ENCODE measurements around the gene PPM1H. TPM values are rescaled to one million over a fixed set of nuclear protein-coding genes. Genes with fewer than 3 reads are reported as not detected.

The PPM1H gene
- total RNA-seq, 1 donor from 2014 or later = not detected

DNA sequence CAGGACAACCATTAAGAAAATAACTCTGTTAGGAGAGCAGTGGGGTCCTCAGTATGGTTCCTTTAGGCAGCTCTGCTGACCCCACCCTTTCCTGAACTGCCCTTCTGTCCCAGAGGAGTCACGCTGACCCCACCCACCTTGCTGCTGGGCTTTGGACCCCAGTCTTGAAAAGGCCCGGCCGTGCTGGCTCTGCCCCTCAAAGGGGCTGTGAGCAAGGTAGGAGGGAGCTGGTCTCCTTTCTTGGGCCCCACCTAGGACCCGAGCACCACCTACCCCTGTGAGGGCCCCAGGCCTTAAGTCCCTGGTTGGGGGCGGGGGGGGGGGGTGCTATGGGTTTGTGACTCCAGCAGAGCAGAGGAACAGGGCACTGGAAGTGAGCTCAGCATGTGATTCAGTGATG, 297.3 kb downstream of the PPM1H start:
- no peak overlapping the region for H3K4me3 Mint-ChIP-seq
- intact Hi-C loops (cut with micrococcal nuclease) = no loop called here

DNA sequence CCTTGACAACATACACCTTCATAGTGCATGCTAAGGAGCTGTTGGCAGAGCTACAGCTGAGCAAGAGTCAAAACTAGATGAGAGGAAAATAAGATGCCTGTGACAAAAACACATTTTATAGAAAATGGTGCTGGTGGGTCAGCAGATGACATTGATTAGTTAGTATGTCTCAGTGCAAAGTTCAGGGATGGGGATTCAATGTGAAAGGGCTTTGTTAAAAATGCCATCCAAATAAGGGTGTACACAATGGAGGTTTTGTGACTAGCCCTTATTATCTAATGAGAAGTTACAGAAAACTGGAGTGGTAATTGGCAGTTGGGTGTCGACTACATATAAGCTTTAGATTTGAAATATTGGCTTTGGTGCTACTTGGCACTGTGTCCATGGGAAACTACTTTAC, 299.3 kb downstream of the PPM1H start:
- no peak for DNase-seq (ENCODE audit: low spot score)
- Mint-ChIP-seq H3K27me3 (ENCODE audit: insufficient read depth) (peaks cover 57% of the 10 kb centered on the region), H3K4me1 (ENCODE audit: low read depth) (peaks cover 5% of the 10 kb centered on the region), H3K36me3 (ENCODE audit: low read depth) (peaks cover 1% of the 10 kb centered on the region), H3K9me3 (no peaks in the 10 kb centered on the region), H3K27ac (no peak overlapping the region), H3K4me3 (no peak overlapping the region)
- intact Hi-C loops (cut with micrococcal nuclease) = no loop called here

More for the DNA sequence above, 297.3 kb downstream of the PPM1H start:
- Mint-ChIP-seq H3K36me3 (ENCODE audit: low read depth) (no peaks in the 10 kb centered on the region), H3K27me3 (ENCODE audit: insufficient read depth) (peaks cover 40% of the 10 kb centered on the region), H3K9me3 (no peaks in the 10 kb centered on the region), H3K4me1 (ENCODE audit: low read depth) (peaks cover 17% of the 10 kb centered on the region), H3K27ac (no peak overlapping the region)
- DNase-seq (ENCODE audit: low spot score) = no peak

DNA sequence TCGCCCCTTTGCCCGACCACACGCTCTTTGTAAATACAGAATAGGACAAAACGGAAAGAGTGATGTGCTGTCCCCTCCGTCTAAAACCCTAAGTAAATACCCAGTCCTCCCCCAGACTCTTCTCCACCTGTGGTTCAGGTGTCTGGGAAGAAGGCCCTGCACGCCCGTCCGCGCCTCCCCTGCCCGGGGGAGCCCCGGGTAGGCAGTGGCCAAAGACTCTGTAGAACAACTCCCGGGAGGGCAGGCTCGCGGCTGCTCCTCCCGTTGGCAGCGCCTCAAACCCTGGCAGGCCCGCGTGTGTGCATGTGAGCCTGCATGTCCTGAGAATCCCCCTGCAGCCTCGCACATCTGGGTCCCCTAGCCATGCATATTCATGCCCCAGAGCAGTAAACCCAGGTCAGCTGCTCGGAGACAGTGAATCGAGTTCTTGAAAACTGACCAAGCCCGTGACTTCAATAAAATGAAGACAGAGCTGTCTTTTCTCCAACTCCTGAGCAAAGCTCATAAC, 302.5 kb downstream of the PPM1H start:
- Mint-ChIP-seq H3K9me3 (no peaks in the 10 kb centered on the region), H3K27ac (no peak overlapping the region), H3K4me1 (ENCODE audit: low read depth) (no peaks in the 10 kb centered on the region), H3K27me3 (ENCODE audit: insufficient read depth) (peaks cover 82% of the 10 kb centered on the region), H3K4me3 (peak overlapping the region; percentile 72), H3K36me3 (ENCODE audit: low read depth) (peaks cover 1% of the 10 kb centered on the region)
- intact Hi-C loops (cut with micrococcal nuclease) = loop anchor here (1.0 kb wide), 1 partner anchor 8 kb away; no protein-coding TSS in a partner anchor
- DNase-seq (ENCODE audit: low spot score) = no peak

DNA sequence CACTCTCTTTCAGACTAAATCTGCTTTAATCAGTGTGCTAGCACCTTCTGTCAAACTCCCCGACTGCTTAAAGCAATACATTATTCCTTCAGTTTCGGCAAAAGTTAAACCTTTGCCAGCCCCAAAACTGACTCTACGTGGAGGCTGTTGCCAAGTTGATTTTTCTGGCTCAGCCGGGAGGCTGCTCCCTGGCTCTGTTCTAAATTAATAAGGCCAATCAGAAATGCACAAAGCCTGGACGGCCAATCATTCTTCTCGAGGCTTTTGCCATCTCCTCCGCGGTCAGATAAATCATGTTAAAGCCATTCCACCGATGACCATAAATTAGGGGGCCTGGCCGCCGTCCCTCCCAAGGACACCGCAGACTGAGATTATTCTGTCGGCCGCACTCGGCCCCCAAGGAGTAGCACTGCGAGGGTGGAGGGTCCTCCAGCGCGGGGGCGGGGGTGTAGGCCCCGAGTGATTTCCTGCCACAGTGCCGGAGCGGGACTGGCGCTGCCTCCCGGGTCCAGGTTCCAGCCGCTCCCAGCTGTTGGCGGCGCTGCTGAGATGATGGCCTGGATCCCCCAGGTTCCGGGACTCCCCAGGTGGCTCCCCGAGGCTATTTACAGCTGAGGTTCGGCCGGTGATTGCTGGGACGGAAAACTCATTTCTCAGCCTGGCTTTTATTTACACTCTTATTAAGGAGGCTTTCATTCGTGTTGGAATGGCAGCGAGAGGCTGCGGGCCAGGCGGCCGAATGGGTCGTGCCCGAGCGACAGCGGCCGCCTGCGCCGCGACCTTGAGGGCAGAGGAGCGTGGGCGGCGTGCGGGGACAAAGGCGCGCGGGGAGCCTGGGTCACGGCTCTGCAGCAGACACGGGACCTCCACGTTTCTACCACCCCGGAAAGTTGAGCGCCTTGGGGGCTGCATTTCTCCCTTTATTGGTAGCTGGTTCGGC, 303.2 kb downstream of the PPM1H start:
- Mint-ChIP-seq H3K4me3 (peak overlapping the region; percentile 72), H3K4me1 (ENCODE audit: low read depth) (no peaks in the 10 kb centered on the region), H3K27ac (no peak overlapping the region), H3K9me3 (no peaks in the 10 kb centered on the region), H3K36me3 (ENCODE audit: low read depth) (peaks cover 1% of the 10 kb centered on the region), H3K27me3 (ENCODE audit: insufficient read depth) (peaks cover 81% of the 10 kb centered on the region)
- intact Hi-C loops (cut with micrococcal nuclease) = loop anchor here (1.0 to 2.0 kb wide), 2 partner anchors 9 to 27 kb away; no protein-coding TSS in a partner anchor
- no peak for DNase-seq (ENCODE audit: low spot score)

DNA sequence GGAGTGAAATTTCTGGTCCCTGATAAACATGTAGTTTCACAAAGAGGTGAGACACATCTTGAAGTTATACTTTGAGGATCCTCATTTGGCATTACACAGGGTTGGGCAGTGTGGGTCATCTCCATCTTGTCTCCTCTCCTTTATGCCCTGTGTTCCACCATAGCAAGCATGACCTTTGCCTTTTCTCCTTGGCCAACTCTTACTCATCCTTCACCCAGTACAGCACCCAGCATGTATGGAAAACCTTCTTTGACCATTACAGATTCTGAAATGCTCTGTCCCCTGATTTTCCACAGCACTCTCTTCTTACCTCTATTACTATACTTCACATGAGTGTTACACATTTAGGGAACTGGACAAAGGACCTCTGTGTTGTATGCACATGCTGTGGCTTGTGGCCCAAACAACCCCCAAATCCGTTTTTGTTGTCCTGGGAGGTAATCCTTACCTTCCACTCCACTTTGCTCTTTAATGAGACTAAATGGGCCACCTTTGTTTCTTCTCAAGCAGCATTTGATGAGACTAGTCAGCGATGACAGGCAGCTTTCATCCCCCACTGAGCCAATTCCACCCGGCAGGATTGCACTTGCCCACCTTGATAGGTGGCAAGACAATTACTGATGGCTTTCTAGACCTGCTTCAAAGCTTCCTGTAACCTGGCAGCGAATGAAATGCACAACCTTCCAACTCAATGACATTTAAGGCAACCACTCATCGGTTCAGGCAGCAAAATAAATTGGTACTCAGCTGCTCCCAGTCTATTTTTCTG, 304.8 kb downstream of the PPM1H start:
- Mint-ChIP-seq H3K9me3 (no peaks in the 10 kb centered on the region), H3K36me3 (ENCODE audit: low read depth) (peaks cover 1% of the 10 kb centered on the region), H3K4me3 (no peak overlapping the region), H3K27ac (no peak overlapping the region), H3K27me3 (ENCODE audit: insufficient read depth) (peaks cover 78% of the 10 kb centered on the region), H3K4me1 (ENCODE audit: low read depth) (no peaks in the 10 kb centered on the region)
- intact Hi-C loops (cut with micrococcal nuclease) = loop anchor here (2.0 kb wide), 1 partner anchor 25 kb away; no protein-coding TSS in a partner anchor
- DNase-seq (ENCODE audit: low spot score) = no peak

DNA sequence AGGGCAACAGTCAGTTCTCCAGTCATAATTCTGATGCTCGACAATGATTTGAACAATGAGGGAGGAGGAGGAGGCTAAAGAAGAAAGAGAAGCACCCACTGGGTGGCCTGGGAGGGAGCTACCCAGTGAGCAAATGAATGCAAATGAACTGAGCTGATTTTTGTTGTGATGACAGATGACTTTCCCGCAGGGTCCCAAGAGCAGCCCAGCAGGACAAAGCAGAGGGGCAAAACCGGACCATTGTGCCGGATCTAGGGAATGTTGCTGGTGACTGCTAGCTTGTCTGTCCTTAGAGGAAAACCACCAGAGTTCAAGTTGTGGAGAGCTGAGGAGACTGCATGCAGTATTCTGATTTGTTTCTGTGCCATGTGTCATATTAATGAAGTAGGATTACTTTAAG, 305.5 kb downstream of the PPM1H start:
- Mint-ChIP-seq H3K9me3 (no peaks in the 10 kb centered on the region), H3K27ac (no peak overlapping the region), H3K36me3 (ENCODE audit: low read depth) (peaks cover 1% of the 10 kb centered on the region), H3K4me1 (ENCODE audit: low read depth) (no peaks in the 10 kb centered on the region), H3K27me3 (ENCODE audit: insufficient read depth) (peaks cover 71% of the 10 kb centered on the region), H3K4me3 (no peak overlapping the region)
- no peak for DNase-seq (ENCODE audit: low spot score)
- intact Hi-C loops (cut with micrococcal nuclease) = no loop called here

DNA sequence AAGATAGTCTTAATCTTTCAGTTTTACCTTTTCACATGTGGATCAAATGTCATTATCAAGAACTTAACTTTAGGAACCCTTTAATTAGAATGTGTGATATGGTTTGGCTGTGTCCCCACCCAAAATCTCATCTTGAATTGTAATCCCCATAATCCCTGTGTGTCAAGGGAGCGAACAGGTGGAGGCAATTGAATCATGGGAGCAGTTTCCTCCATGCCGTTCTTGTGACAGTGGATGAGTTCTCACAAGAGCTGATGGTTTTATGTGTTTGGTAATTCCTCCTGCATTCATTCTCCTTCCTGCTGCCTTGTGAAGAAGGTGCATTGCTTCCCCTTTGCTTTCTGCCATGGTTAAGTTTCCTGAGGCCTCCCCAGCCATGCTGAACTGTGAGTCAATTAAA, 307.8 kb downstream of the PPM1H start:
- Mint-ChIP-seq H3K27ac (no peak overlapping the region), H3K36me3 (ENCODE audit: low read depth) (peaks cover 1% of the 10 kb centered on the region), H3K4me1 (ENCODE audit: low read depth) (no peaks in the 10 kb centered on the region), H3K9me3 (no peaks in the 10 kb centered on the region), H3K4me3 (no peak overlapping the region), H3K27me3 (ENCODE audit: insufficient read depth) (peaks cover 52% of the 10 kb centered on the region)
- DNase-seq (ENCODE audit: low spot score) = no peak
- intact Hi-C loops (cut with micrococcal nuclease) = no loop called here

DNA sequence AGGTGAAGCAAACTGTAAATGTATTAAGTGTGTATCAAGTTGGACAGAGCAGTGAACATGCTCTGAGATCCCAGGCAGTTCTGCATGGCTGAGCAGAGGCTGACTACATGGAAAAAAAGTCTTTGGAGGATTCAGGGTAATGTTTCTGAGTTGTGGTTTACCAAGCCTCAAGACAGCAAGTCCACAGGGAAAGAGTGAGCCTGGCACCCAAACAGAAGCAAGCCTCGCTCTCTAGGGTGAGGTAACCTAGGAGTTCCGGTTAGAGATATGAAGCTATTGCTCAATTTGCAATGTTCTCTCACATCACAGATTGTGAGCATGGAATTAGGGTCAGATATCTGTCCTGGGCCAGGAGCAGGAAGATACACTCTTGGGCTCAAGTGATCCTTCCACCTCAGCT, 309.7 kb downstream of the PPM1H start:
- no peak overlapping the region for H3K27ac Mint-ChIP-seq
- no peaks in the 10 kb centered on the region for H3K9me3 Mint-ChIP-seq
- no peak for DNase-seq (ENCODE audit: low spot score)
- no peaks in the 10 kb centered on the region for H3K36me3 Mint-ChIP-seq (ENCODE audit: low read depth)
- intact Hi-C loops (cut with micrococcal nuclease) = no loop called here
- no peaks in the 10 kb centered on the region for H3K4me1 Mint-ChIP-seq (ENCODE audit: low read depth)
- peaks cover 36% of the 10 kb centered on the region for H3K27me3 Mint-ChIP-seq (ENCODE audit: insufficient read depth)
- no peak overlapping the region for H3K4me3 Mint-ChIP-seq

DNA sequence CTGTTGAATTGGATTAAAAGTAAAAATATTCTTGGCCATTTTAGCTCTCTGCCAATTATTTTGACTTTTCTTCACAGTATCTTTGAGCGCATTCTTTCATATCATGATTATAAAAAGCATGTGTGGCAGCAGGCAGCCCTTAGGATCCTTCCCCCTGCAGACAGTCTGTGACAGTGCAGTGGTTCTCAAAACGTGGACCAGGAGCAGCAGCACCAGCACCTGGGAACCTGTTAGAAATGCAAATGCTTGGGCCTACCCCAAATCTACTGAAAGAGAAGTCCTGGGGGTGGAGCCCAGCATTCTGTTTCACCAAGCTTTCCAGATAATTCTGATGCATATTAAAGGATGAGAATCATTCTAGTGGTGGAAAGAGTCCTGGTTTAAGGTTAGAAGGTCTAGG, 312.8 kb downstream of the PPM1H start:
- Mint-ChIP-seq H3K4me1 (ENCODE audit: low read depth) (no peaks in the 10 kb centered on the region), H3K4me3 (no peak overlapping the region), H3K36me3 (ENCODE audit: low read depth) (no peaks in the 10 kb centered on the region), H3K27ac (no peak overlapping the region), H3K9me3 (no peaks in the 10 kb centered on the region), H3K27me3 (ENCODE audit: insufficient read depth) (peaks cover 17% of the 10 kb centered on the region)
- intact Hi-C loops (cut with micrococcal nuclease) = no loop called here
- no peak for DNase-seq (ENCODE audit: low spot score)

DNA sequence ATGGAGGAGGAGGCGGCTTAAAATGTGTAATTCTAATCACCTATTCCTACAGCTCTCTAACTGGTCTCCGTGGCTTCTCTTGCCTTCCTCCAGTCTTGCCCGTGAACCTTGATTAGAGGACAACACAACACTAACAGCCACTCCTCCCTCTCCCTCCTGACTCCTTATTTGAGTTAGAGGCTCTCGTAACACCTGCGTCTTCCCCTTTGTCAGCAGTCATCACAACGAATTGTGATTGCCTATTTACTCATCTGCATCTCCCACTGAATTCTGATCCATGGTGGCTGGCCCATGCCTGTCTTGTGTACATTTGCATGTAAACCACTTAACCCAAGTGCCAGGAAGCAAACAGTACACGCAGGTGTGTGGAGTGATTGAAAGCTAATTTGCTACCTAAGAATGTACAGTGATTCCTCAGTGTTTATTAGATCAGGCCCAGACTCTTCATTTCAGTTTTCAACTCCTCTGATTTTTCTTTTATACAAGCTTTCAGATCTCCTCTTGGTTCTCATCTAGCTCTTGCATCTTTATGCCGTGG, 313.8 kb downstream of the PPM1H start:
- H3K4me3 Mint-ChIP-seq = no peak overlapping the region
- DNase-seq (ENCODE audit: low spot score) = no peak
- H3K36me3 Mint-ChIP-seq (ENCODE audit: low read depth) = peaks cover 1% of the 10 kb centered on the region
- H3K4me1 Mint-ChIP-seq (ENCODE audit: low read depth) = no peaks in the 10 kb centered on the region
- peaks cover 12% of the 10 kb centered on the region for H3K27me3 Mint-ChIP-seq (ENCODE audit: insufficient read depth)
- no peaks in the 10 kb centered on the region for H3K9me3 Mint-ChIP-seq
- no peak overlapping the region for H3K27ac Mint-ChIP-seq
- intact Hi-C loops (cut with micrococcal nuclease) = no loop called here

DNA sequence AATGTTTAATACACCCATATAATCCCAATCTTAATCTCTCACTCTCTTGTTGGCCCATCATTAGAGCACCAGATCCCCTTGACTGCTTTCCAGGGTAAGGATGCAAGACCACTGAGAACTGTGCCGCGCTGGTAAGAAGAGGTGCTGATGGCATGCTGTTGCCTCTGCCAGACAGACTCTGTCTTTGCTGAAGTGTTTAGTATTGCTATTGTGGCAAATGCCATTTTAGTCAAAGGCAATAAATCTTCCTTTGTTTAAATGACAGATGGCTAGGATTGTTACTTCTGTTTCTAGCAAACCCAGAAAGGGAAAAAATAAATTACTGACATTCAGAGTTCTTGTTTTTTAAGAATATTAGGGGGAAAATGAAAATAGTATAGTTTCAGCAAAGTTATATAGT, 316.0 kb downstream of the PPM1H start:
- H3K4me1 Mint-ChIP-seq (ENCODE audit: low read depth) = no peaks in the 10 kb centered on the region
- H3K27me3 Mint-ChIP-seq (ENCODE audit: insufficient read depth) = peaks cover 8% of the 10 kb centered on the region
- no peak overlapping the region for H3K27ac Mint-ChIP-seq
- intact Hi-C loops (cut with micrococcal nuclease) = no loop called here
- DNase-seq (ENCODE audit: low spot score) = no peak
- no peaks in the 10 kb centered on the region for H3K9me3 Mint-ChIP-seq
- H3K4me3 Mint-ChIP-seq = no peak overlapping the region
- peaks cover 5% of the 10 kb centered on the region for H3K36me3 Mint-ChIP-seq (ENCODE audit: low read depth)

DNA sequence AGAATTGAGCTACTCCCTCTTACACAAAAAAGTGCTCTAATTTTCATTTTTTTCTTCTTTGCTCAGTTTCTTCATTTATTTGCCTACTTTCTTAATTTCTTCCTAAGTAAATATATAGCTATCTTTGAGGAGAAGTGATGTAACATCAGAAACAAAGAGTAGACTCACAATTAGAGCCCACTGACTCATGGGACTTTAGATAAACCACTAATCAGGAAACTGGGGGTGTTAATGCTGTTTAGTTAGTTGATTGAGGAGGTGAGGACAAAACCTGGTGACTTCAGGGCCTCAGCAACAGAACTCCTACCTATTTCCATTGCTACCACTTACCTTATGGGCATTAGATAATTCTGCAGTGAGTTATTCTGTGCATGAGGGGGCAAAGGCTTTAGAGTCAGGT, 316.6 kb downstream of the PPM1H start:
- no peaks in the 10 kb centered on the region for H3K4me1 Mint-ChIP-seq (ENCODE audit: low read depth)
- no peak for DNase-seq (ENCODE audit: low spot score)
- no peak overlapping the region for H3K4me3 Mint-ChIP-seq
- H3K9me3 Mint-ChIP-seq = no peaks in the 10 kb centered on the region
- peaks cover 5% of the 10 kb centered on the region for H3K36me3 Mint-ChIP-seq (ENCODE audit: low read depth)
- no peak overlapping the region for H3K27ac Mint-ChIP-seq
- intact Hi-C loops (cut with micrococcal nuclease) = no loop called here
- H3K27me3 Mint-ChIP-seq (ENCODE audit: insufficient read depth) = peaks cover 8% of the 10 kb centered on the region

DNA sequence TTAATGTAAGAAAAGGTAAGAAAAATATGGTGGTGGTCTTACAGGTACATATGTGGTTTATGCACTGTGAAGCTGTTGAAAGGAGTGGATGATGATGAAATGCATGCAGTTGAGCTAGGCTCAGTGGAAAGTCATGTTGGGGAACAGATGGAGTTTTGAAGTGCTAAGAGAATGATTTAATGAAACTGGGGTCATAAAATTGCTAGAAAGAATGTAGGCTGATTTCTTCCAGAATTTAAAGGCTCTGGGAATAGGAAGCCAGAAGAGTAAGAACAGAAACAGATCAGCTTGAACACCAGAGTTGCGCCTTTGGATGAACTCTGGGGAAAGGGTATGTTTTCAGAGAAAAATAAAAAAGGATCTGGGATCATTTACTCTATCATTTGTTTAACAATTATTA, 321.9 kb downstream of the PPM1H start:
- DNase-seq (ENCODE audit: low spot score) = no peak
- Mint-ChIP-seq H3K27ac (no peak overlapping the region), H3K9me3 (no peaks in the 10 kb centered on the region), H3K27me3 (ENCODE audit: insufficient read depth) (no peaks in the 10 kb centered on the region), H3K4me1 (ENCODE audit: low read depth) (no peaks in the 10 kb centered on the region), H3K36me3 (ENCODE audit: low read depth) (peaks cover 6% of the 10 kb centered on the region), H3K4me3 (no peak overlapping the region)
- intact Hi-C loops (cut with micrococcal nuclease) = no loop called here
